DMS79 treated with DMSO at 0.1 percent for 48 hours (cell line): ENCODE results near the gene TPCN1.

Experiments
- DNase-seq: peaks from one replicate; lab custom pipeline; 2025; lab: John Stamatoyannopoulos, UW

Gene TPCN1

DNA sequence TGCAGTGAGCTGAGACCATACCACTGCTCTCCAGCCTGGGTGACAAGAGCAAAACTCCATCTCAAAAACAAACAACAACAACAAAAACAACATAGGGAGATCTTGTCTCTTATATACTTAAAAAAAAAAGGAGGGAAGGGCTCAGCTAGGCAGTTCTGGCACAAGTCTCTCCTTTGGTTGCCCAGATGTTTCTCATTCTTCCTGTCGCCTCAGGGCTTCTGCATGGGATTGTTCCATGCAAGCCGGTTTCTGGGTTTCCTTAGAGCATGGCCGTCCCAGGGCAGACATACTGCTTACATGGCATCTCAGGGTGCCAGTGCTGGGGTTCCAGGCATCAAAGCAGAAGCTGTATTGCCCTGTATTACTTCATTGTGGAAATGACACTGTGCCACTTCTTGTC is 118.8 kb downstream of the TPCN1 start:
- DNase-seq = no peak

GRCh38 chr12:113341535-113341934 is 120.3 kb downstream of the TPCN1 start:
- no peak for DNase-seq

GRCh38 chr12:113345318-113345717 is 124.1 kb downstream of the TPCN1 start:
- no peak for DNase-seq

DNA sequence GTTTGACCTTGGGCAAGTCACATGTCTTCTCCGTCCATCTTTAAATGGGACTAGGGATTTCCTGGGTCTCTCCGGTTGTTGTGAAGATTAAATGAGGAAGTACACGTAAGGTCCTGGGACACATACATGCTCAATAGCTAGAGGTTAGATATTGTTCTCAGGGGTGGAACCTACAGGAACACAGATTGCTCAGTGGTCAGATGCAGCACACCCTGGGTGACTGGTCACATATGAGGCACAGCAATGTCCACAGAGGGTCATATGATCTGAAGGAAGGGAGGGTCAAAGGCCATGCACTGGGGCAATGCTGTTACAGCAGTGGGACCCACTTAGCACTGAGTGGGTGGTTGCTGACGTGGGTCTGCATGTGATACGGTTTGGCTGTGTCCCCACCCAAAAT is 125.1 kb downstream of the TPCN1 start:
- no peak for DNase-seq

- DNase-seq = no peak
Measured at GRCh38 chr12:113347107-113347506, 125.8 kb downstream of the TPCN1 start.

GRCh38 chr12:113347892-113348291 is 126.6 kb downstream of the TPCN1 start:
- no peak for DNase-seq
